Activated T-cell treated with anti-CD3 and anti-CD28 coated beads for 24 hours (primary cell): ENCODE results near the gene CORO2B.
"Not testable (repeated sequence)": the region's sequence is repeated elsewhere in the genome, so short reads cannot be mapped to it uniquely, and the experiment has no call there.

Source experiments
- DNase-seq: peaks from one replicate; pipeline ENCODE4 v3.0.0-alpha.2; 2020; ENCODE audit warnings: low read depth

CORO2B gene

GRCh38 chr15:68676011-68676605 is 97.3 kb downstream of the CORO2B start:
- DNase-seq, result no peak

GRCh38 chr15:68676926-68677325 is 98.1 kb downstream of the CORO2B start:
- DNase-seq, result no peak

- DNase-seq, result no peak
These were observed 99.2 kb downstream of the CORO2B start for GRCh38 chr15:68677996-68678395.

GRCh38 chr15:68678746-68679145 is 100.0 kb downstream of the CORO2B start:
- no peak for DNase-seq

- DNase-seq, result no peak
These were observed 100.4 kb downstream of the CORO2B start for GRCh38 chr15:68679161-68679560.

GRCh38 chr15:68679961-68680371 is 101.2 kb downstream of the CORO2B start:
- DNase-seq, result no peak

GRCh38 chr15:68680756-68681155 is 102.0 kb downstream of the CORO2B start:
- DNase-seq, result not testable (repeated sequence)

GRCh38 chr15:68681836-68682235 is 103.0 kb downstream of the CORO2B start:
- DNase-seq, result no peak

GRCh38 chr15:68682330-68682729 is 103.5 kb downstream of the CORO2B start:
- DNase-seq, result no peak

- no peak for DNase-seq
These were observed 104.2 kb downstream of the CORO2B start for GRCh38 chr15:68683026-68683425.

- DNase-seq, result no peak
These were observed 104.8 kb downstream of the CORO2B start for GRCh38 chr15:68683551-68683950.

GRCh38 chr15:68684476-68684875 is 105.7 kb downstream of the CORO2B start:
- no peak for DNase-seq

GRCh38 chr15:68687136-68687735 is 108.4 kb downstream of the CORO2B start:
- no peak for DNase-seq

- DNase-seq, result no peak
These were observed 112.9 kb downstream of the CORO2B start for GRCh38 chr15:68691705-68692104.

GRCh38 chr15:68693071-68693470 is 114.3 kb downstream of the CORO2B start:
- no peak for DNase-seq

- no peak for DNase-seq
These were observed 115.3 kb downstream of the CORO2B start for GRCh38 chr15:68694111-68694510.

- DNase-seq, result no peak
These were observed 116.3 kb downstream of the CORO2B start for GRCh38 chr15:68695061-68695595.

GRCh38 chr15:68696414-68697363 is 117.9 kb downstream of the CORO2B start:
- no peak for DNase-seq

GRCh38 chr15:68697711-68698690 is 119.2 kb downstream of the CORO2B start:
- no peak for DNase-seq

GRCh38 chr15:68698708-68699107 is 119.9 kb downstream of the CORO2B start:
- DNase-seq, result no peak

- no peak for DNase-seq
These were observed 120.5 kb downstream of the CORO2B start for GRCh38 chr15:68699124-68699880.
